ENCODE results near the gene DCP1A. TPM values are rescaled to one million over a fixed set of nuclear protein-coding genes. Genes with fewer than 3 reads are reported as not detected.

Gene DCP1A
- total RNA-seq, 1 experiment from 2014 or later = 12.7 TPM

GRCh38 chr3:53303549-53303948, 43.8 kb downstream of the DCP1A start:
- TF ChIP-seq CTCF (conservative IDR thresholded peaks at IDR 0.05; ENCODE audit: low read depth, low read length) (no peak), EZH2 (IDR thresholded peaks at IDR 0.05; ENCODE audit: low read length, unreplicated experiment) (no peak), EZH2phosphoT487 (IDR thresholded peaks at IDR 0.05; ENCODE audit: borderline replicate concordance, low read length) (no peak)
- Histone ChIP-seq H3K9me2 (replicated peaks; ENCODE audit: low read length) (no peaks in the 10 kb centered on the region), H3K9ac (ENCODE audit: low read length) (no peak overlapping the region), H3K9me3 (ENCODE audit: low read length) (no peaks in the 10 kb centered on the region), H3K27me3 (ENCODE audit: low read length) (no peaks in the 10 kb centered on the region), H3K4me3 (ENCODE audit: low read length) (no peak overlapping the region), H4K20me1 (ENCODE audit: low read length) (no peaks in the 10 kb centered on the region), H3K27ac (ENCODE audit: low read length) (no peak overlapping the region), H3F3A (ENCODE audit: low read length, unreplicated experiment) (no peaks in the 10 kb centered on the region), H3K36me3 (ENCODE audit: low read depth, low read length) (peaks cover 32% of the 10 kb centered on the region), H3K4me1 (ENCODE audit: insufficient read depth, low read length) (no peaks in the 10 kb centered on the region), H3K79me2 (ENCODE audit: low read length) (no peaks in the 10 kb centered on the region), H3K4me2 (ENCODE audit: low read length) (no peak overlapping the region), H2AFZ (ENCODE audit: low read length) (no peak overlapping the region)
- DNase-seq (no peak), ATAC-seq (no peak)
- POLR2A ChIA-PET (ENCODE audit: unreplicated experiment) = no interaction called here
- intact Hi-C loops (cut with micrococcal nuclease) = no loop called here
- BruUV-seq (replicated peaks) = no TSS peak
- CTCF ChIA-PET = no interaction called here

- no TSS peak for BruUV-seq (replicated peaks)
Observed at GRCh38 chr3:53300826-53301225, 46.5 kb downstream of the DCP1A start.

More at GRCh38 chr3:53300826-53301225, 46.5 kb downstream of the DCP1A start:
- TF ChIP-seq CTCF (conservative IDR thresholded peaks at IDR 0.05; ENCODE audit: low read depth, low read length) (no peak), EZH2phosphoT487 (IDR thresholded peaks at IDR 0.05; ENCODE audit: borderline replicate concordance, low read length) (no peak), EZH2 (IDR thresholded peaks at IDR 0.05; ENCODE audit: low read length, unreplicated experiment) (no peak)
- no peaks in the 10 kb centered on the region for H3K79me2 ChIP-seq (ENCODE audit: low read length)
- H3K27ac ChIP-seq (ENCODE audit: low read length) = no peak overlapping the region
- peaks cover 24% of the 10 kb centered on the region for H3K36me3 ChIP-seq (ENCODE audit: low read depth, low read length)
- no peak overlapping the region for H2AFZ ChIP-seq (ENCODE audit: low read length)
- no peak overlapping the region for H3K4me3 ChIP-seq (ENCODE audit: low read length)
- DNase-seq (no peak), ATAC-seq (no peak)
- no peaks in the 10 kb centered on the region for H3K27me3 ChIP-seq (ENCODE audit: low read length)
- H3K4me2 ChIP-seq (ENCODE audit: low read length) = no peak overlapping the region
- ChIA-PET POLR2A (ENCODE audit: unreplicated experiment) (no interaction called here), CTCF (no interaction called here)
- H4K20me1 ChIP-seq (ENCODE audit: low read length) = no peaks in the 10 kb centered on the region
- no peaks in the 10 kb centered on the region for H3K4me1 ChIP-seq (ENCODE audit: insufficient read depth, low read length)
- intact Hi-C loops (cut with micrococcal nuclease) = no loop called here
- H3K9me2 ChIP-seq (replicated peaks; ENCODE audit: low read length) = no peaks in the 10 kb centered on the region
- H3K9ac ChIP-seq (ENCODE audit: low read length) = no peak overlapping the region
- H3K9me3 ChIP-seq (ENCODE audit: low read length) = no peaks in the 10 kb centered on the region
- H3F3A ChIP-seq (ENCODE audit: low read length, unreplicated experiment) = no peaks in the 10 kb centered on the region

All from PC-3 (cell line).